Occipital lobe (tissue), 2 donors: ENCODE data around the gene PTPN2. TPM values are rescaled to one million over a fixed set of nuclear protein-coding genes. Genes with fewer than 3 reads are reported as not detected.
A peak's percentile ranks its signal among the peaks of the same experiment; 100 is the strongest.
"Not testable (repeated sequence)": the region's sequence is repeated elsewhere in the genome, so short reads cannot be mapped to it uniquely, and the experiment has no call there.

Experiments used
- DNase-seq: peaks from one replicate; lab custom pipeline; 2025; lab: John Stamatoyannopoulos, UW
- total RNA-seq: library from RNA; depleted of rRNA; stranded (reverse); fragments of >200 nt; gene quantifications from one replicate; pipeline ENCODE4 v1.2.3, GENCODE V29; 2014

Gene PTPN2
- total RNA-seq, 1 donor from 2014 or later = 94.7 TPM

DNA sequence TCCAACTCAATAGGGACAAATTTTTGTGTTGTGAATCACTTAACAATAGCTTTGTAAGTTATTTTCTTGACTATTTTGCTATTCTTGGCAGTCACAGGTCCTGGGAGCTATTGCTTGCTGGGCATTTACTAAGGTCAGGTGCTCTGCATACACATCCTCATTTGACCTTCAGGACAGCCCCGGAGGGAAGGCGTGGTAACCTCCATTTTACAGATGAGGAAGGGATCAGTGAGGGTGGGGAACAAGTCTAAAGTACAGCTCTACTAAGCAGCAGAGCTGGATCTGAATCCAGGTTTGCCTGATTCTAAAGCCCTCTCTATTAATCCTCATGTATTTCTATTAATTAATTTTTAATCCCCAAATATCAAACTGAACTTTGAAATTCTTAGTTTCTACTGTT lies 58.8 kb downstream of the PTPN2 start:
- no peak for DNase-seq

- no peak for DNase-seq
Observed at GRCh38 chr18:12823892-12824291, 60.1 kb downstream of the PTPN2 start.

DNA sequence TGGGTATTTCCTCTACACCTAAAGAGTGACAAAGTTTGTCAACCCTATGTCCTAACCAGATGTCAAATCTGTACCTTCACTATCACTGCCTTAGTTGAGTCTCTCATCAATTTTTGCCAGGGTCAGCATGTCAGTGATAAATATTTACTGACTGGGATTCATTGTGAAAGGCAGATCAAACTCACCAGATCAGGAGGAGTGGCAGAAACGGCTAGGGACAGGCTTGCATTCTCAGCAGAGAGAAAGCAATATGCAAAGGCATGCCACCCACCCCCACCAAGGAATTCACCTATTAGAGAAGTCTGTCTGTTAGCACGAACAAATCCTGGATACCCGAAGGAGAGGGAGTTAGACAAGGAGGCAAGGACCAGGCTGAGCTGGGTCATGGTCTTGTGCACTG lies 62.6 kb downstream of the PTPN2 start:
- DNase-seq = no peak

- peak; percentile 15 for DNase-seq
Observed at GRCh38 chr18:12820506-12820905, 63.5 kb downstream of the PTPN2 start.

- no peak for DNase-seq
Observed at GRCh38 chr18:12819841-12820240, 64.2 kb downstream of the PTPN2 start.

GRCh38 chr18:12819322-12819721 lies 64.7 kb downstream of the PTPN2 start:
- DNase-seq = no peak

DNA sequence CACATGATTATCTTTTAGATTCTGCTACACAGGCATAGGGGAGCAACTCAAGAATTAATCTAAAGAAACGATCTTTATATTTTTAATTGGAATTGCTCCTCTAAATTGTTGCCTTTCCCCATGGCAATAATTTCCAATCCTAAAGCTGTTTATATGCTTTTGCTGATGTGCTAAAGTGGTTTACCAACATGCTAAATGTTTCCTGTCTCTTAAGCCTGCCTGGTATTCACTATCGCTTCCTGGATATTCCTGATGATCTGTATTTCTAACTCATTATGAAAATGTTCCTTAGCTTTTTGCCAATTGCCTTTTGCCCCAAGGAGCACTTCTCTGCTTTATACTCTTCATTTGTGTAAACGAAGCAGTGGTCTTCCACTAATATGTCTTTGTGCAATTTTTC lies 65.8 kb downstream of the PTPN2 start:
- no peak for DNase-seq

- no peak for DNase-seq
Observed at GRCh38 chr18:12816451-12816850, 67.6 kb downstream of the PTPN2 start.

- DNase-seq = no peak
Observed at GRCh38 chr18:12811191-12811950, 72.7 kb downstream of the PTPN2 start.

GRCh38 chr18:12803069-12803936 lies 80.7 kb downstream of the PTPN2 start:
- no peak for DNase-seq

GRCh38 chr18:12802538-12802937 lies 81.5 kb downstream of the PTPN2 start:
- no peak for DNase-seq

- DNase-seq = no peak
Observed at GRCh38 chr18:12796448-12796847, 87.6 kb downstream of the PTPN2 start.

- DNase-seq = no peak
Observed at GRCh38 chr18:12791610-12792009, 92.4 kb downstream of the PTPN2 start.

GRCh38 chr18:12786669-12787068 lies 97.4 kb downstream of the PTPN2 start:
- DNase-seq = no peak

DNA sequence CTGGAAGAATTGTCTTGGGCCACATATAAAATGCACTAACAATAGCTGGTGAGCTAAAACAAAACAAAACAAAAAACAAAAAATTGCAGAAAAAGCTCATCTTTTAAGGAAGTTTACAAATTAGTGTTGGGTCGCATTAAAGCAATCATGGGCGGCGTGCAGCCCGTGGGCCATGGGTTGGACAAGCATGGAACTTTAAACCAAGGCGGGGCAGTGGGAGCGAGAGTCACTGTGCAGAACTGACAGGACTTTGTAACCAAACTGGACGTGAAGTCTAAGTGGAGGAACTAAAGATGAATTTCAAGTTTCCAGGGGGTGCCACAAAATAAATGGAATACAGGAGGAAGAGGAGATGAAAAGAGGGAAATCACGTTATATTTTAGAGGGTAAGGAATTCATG lies 100.5 kb downstream of the PTPN2 start:
- DNase-seq = no peak

DNA sequence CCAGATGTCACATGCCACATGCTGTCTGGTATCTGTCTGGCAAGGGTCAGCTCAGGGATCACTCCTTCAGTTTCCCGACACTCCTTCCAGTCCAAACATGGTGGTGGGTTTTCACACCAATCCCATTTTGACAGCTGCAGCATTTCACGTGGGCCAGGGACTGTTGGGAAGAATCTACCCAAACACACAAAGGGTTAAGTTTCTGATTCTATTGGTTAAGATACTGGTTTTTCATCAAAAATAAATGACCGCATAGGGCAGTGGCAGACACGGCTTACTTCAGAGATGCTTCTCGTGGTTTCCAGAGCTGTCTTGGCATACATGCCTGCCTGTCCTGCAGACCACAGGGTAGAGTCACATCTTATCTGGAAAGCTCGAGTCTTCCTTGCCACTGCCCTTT lies 101.5 kb downstream of the PTPN2 start:
- no peak for DNase-seq

DNA sequence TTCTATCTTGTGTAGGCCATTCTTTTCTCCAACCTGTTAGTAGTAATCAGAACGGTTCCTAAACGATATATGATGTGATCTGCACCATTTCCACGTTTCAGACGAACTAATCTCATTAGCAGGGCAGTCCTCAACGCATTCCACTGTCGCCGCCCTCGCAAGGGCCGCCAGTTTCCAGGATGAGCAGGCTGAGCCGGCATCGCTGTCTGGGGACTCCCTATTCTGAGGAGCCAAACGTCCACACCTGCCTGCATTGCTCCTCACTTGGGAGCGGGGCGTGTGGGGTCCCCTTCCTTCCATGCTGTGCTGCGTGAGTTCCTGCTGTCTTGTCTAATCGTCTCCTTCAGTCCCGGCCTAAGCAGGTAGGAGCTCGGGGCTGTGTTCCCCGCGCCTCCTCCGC lies 104.6 kb downstream of the PTPN2 start:
- DNase-seq = no peak

DNA sequence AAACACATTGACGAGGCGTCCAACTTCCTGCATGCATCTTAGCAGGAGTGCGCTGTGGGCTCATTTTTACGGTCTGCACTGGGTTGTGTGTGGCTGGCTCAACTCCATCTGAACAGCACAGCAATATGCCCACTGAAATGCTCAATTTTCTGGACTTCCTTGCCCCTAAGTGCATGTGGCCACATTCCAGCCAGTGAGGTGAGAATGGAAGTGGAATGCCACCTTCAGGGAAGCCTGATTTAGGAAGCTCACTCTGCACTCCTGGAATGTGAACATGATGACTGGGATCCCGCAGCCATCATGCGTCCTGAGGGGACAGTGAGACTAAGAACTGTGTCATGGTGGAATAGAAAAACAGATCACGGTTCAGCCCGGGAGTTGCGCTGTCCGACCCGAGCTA lies 105.0 kb downstream of the PTPN2 start:
- no peak for DNase-seq

DNA sequence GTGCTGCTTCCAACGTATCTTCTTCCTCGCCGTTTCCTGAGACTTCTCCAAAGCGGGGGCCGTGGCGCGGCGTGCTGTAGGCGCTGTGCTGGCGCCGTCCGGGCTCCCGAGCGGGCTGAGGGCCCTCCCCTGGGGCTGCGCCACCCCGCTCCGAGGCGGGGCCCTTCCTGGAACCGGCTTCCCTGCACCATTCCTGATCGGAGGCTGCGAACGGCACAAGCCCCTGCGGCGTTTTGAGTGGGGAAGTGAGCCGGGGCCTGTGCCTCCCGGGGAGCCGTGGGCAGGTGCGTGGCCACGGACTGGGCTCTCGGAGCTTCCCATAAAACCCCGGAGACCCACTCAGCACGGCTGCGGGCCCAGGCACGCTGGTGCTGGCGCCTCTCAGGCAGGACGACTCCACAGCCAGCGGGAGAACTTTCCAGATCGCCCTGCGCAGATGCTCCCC lies 106.5 kb downstream of the PTPN2 start:
- DNase-seq = no peak

DNA sequence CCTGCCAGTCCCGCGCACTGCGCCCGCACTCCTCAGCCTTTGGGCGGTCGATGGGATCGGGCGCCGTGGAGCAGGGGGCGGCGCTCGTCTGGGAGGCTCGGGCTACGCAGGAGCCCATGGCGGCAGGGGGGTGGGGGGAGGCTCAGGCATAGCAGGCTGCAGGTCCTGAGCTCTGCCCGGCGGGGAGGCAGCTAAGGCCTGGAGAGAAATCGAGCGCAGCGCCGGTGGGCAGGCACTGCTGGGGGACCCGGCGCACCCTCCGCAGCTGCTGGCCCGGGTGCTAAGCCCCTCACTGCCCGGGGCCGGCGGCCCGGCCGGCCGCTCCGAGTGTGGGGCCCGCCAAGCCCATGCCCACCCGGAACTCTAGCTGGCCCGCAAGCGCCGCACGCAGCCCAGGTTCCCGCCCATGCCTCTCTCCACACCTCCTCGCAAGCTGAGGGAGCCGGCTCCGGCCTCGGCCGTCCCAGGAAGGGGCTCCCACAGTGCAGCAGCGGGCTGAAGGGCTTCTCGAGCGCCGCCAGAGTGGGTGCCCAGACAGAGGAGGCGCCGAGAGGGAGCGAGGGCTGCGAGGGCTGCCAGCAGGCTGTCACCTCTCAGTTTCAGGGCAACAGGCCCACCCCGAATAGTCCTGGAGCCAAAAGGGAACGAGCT lies 107.1 kb downstream of the PTPN2 start:
- no peak for DNase-seq

GRCh38 chr18:12776415-12776814 lies 107.6 kb downstream of the PTPN2 start:
- DNase-seq = not testable (repeated sequence)

- no peak for DNase-seq
Observed at GRCh38 chr18:12774982-12775381, 109.1 kb downstream of the PTPN2 start.
